ENCODE data around the gene LIPG.

Gene LIPG

GRCh38 chr18:49618742-49619681 lies 57.2 kb downstream of the LIPG start:
- TF ChIP-seq POLR2A (IDR thresholded peaks at IDR 0.05; ENCODE audit: low read depth, low read length), result no peak
- no peak for TF ChIP-seq POU2F2 (IDR thresholded peaks at IDR 0.05; ENCODE audit: low read depth, low read length)
- TF ChIP-seq POLR2AphosphoS5 (IDR thresholded peaks at IDR 0.05; ENCODE audit: low read depth, low read length), result no peak
- TF ChIP-seq TAF1 (IDR thresholded peaks at IDR 0.05; ENCODE audit: low read depth, low read length), result no peak
- no peak for TF ChIP-seq SPI1 (IDR thresholded peaks at IDR 0.05; ENCODE audit: low read depth, low read length)
- no peak for TF ChIP-seq PAX5 (IDR thresholded peaks at IDR 0.05; ENCODE audit: insufficient read depth, low read length, severe bottlenecking)
- no peak for FAIRE-seq
- no peak for DNase-seq (ENCODE audit: insufficient read length, low spot score)

- DNase-seq (ENCODE audit: insufficient read length, low spot score) (no peak), FAIRE-seq (no peak)
- TF ChIP-seq POLR2AphosphoS5 (IDR thresholded peaks at IDR 0.05; ENCODE audit: low read depth, low read length) (no peak), SPI1 (IDR thresholded peaks at IDR 0.05; ENCODE audit: low read depth, low read length) (no peak), PAX5 (IDR thresholded peaks at IDR 0.05; ENCODE audit: insufficient read depth, low read length, severe bottlenecking) (no peak), POLR2A (IDR thresholded peaks at IDR 0.05; ENCODE audit: low read depth, low read length) (no peak), POU2F2 (IDR thresholded peaks at IDR 0.05; ENCODE audit: low read depth, low read length) (no peak), TAF1 (IDR thresholded peaks at IDR 0.05; ENCODE audit: low read depth, low read length) (no peak)
Observed at GRCh38 chr18:49619801-49620200, 57.9 kb downstream of the LIPG start.

- no peak for FAIRE-seq
Observed at GRCh38 chr18:49621301-49621700, 59.4 kb downstream of the LIPG start.

GRCh38 chr18:49621717-49622351 lies 60.0 kb downstream of the LIPG start:
- FAIRE-seq (no peak), DNase-seq (ENCODE audit: insufficient read length, low spot score) (no peak)
- TF ChIP-seq POLR2AphosphoS5 (IDR thresholded peaks at IDR 0.05; ENCODE audit: low read depth, low read length), result no peak
- no peak for TF ChIP-seq PAX5 (IDR thresholded peaks at IDR 0.05; ENCODE audit: insufficient read depth, low read length, severe bottlenecking)
- no peak for TF ChIP-seq TAF1 (IDR thresholded peaks at IDR 0.05; ENCODE audit: low read depth, low read length)
- no peak for TF ChIP-seq SPI1 (IDR thresholded peaks at IDR 0.05; ENCODE audit: low read depth, low read length)

More at GRCh38 chr18:49621301-49621700, 59.4 kb downstream of the LIPG start:
- no peak for TF ChIP-seq POLR2AphosphoS5 (IDR thresholded peaks at IDR 0.05; ENCODE audit: low read depth, low read length)
- TF ChIP-seq SPI1 (IDR thresholded peaks at IDR 0.05; ENCODE audit: low read depth, low read length), result no peak
- no peak for TF ChIP-seq TAF1 (IDR thresholded peaks at IDR 0.05; ENCODE audit: low read depth, low read length)
- TF ChIP-seq POU2F2 (IDR thresholded peaks at IDR 0.05; ENCODE audit: low read depth, low read length), result no peak
- TF ChIP-seq POLR2A (IDR thresholded peaks at IDR 0.05; ENCODE audit: low read depth, low read length), result no peak
- TF ChIP-seq PAX5 (IDR thresholded peaks at IDR 0.05; ENCODE audit: insufficient read depth, low read length, severe bottlenecking), result no peak
- DNase-seq (ENCODE audit: insufficient read length, low spot score), result no peak

GRCh38 chr18:49623571-49623970 lies 61.7 kb downstream of the LIPG start:
- TF ChIP-seq POLR2A (IDR thresholded peaks at IDR 0.05; ENCODE audit: low read depth, low read length), result no peak
- TF ChIP-seq POLR2AphosphoS5 (IDR thresholded peaks at IDR 0.05; ENCODE audit: low read depth, low read length), result no peak
- TF ChIP-seq PAX5 (IDR thresholded peaks at IDR 0.05; ENCODE audit: insufficient read depth, low read length, severe bottlenecking), result no peak
- no peak for TF ChIP-seq POU2F2 (IDR thresholded peaks at IDR 0.05; ENCODE audit: low read depth, low read length)
- TF ChIP-seq SPI1 (IDR thresholded peaks at IDR 0.05; ENCODE audit: low read depth, low read length), result no peak
- no peak for TF ChIP-seq TAF1 (IDR thresholded peaks at IDR 0.05; ENCODE audit: low read depth, low read length)
- no peak for FAIRE-seq

GRCh38 chr18:49625021-49625691 lies 63.3 kb downstream of the LIPG start:
- FAIRE-seq (no peak), DNase-seq (ENCODE audit: insufficient read length, low spot score) (no peak)
- no peak for TF ChIP-seq POU2F2 (IDR thresholded peaks at IDR 0.05; ENCODE audit: low read depth, low read length)

More at GRCh38 chr18:49623571-49623970, 61.7 kb downstream of the LIPG start:
- DNase-seq (ENCODE audit: insufficient read length, low spot score), result no peak

GRCh38 chr18:49626842-49627467 lies 65.1 kb downstream of the LIPG start:
- FAIRE-seq (no peak), DNase-seq (ENCODE audit: insufficient read length, low spot score) (no peak)
- TF ChIP-seq POLR2AphosphoS5 (IDR thresholded peaks at IDR 0.05; ENCODE audit: low read depth, low read length), result no peak
- no peak for TF ChIP-seq PAX5 (IDR thresholded peaks at IDR 0.05; ENCODE audit: insufficient read depth, low read length, severe bottlenecking)
- no peak for TF ChIP-seq POU2F2 (IDR thresholded peaks at IDR 0.05; ENCODE audit: low read depth, low read length)
- no peak for TF ChIP-seq POLR2A (IDR thresholded peaks at IDR 0.05; ENCODE audit: low read depth, low read length)
- no peak for TF ChIP-seq TAF1 (IDR thresholded peaks at IDR 0.05; ENCODE audit: low read depth, low read length)
- no peak for TF ChIP-seq SPI1 (IDR thresholded peaks at IDR 0.05; ENCODE audit: low read depth, low read length)

- no peak for DNase-seq (ENCODE audit: insufficient read length, low spot score)
- TF ChIP-seq POU2F2 (IDR thresholded peaks at IDR 0.05; ENCODE audit: low read depth, low read length), result no peak
- TF ChIP-seq TAF1 (IDR thresholded peaks at IDR 0.05; ENCODE audit: low read depth, low read length), result no peak
- TF ChIP-seq SPI1 (IDR thresholded peaks at IDR 0.05; ENCODE audit: low read depth, low read length), result no peak
- no peak for TF ChIP-seq POLR2AphosphoS5 (IDR thresholded peaks at IDR 0.05; ENCODE audit: low read depth, low read length)
- no peak for TF ChIP-seq POLR2A (IDR thresholded peaks at IDR 0.05; ENCODE audit: low read depth, low read length)
- TF ChIP-seq PAX5 (IDR thresholded peaks at IDR 0.05; ENCODE audit: insufficient read depth, low read length, severe bottlenecking), result no peak
- FAIRE-seq, result no peak
Observed at GRCh38 chr18:49628119-49628518, 66.3 kb downstream of the LIPG start.

All from GM12891 (cell line).